HG03196 (cell line): ENCODE measurements around the gene SLC9A8.
"Not testable (repeated sequence)": the region's sequence is repeated elsewhere in the genome, so short reads cannot be mapped to it uniquely, and the experiment has no call there.

Experiments
- ATAC-seq: cut with Tn5 transposase; IDR thresholded peaks from one replicate; pipeline ENCODE4 v1.9.1; 2021; ENCODE audit not compliant: unreplicated experiment

Gene SLC9A8

DNA sequence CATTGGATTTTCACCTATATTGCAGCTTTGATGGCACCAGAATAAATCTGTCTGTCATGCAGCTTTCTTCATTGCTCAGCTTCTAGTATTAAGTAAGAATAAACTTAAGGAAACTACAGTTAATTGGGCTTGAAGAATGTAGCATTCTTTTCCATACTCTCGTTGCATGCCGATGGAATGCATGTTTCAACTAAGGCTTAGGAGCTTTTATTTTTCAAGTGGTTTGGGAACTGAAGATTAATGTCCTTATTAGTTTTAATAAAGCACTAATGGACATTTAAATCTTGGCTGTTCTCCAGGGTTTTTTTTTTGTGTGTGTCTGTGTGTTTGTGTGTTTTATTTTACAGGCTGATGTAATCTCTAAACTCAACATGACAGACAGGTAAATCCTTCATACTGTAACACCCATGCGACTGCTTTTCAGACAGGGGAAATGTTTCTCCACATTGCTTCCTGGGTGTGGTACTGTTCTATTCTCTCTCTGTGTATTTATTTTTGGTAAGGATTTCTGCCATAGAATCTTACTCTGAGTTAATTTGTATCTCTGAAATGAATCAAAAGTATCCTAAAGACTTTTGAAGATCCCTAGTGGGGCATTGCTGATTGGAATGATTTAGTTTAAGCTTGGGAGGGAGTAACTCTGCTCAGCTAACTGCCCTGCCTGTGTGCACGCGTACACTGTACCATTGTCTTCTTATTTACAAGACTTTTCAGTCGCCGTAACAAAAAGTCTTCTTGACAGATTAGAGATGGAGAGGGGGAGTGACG is 38.0 kb downstream of the SLC9A8 start:
- ATAC-seq: no peak

DNA sequence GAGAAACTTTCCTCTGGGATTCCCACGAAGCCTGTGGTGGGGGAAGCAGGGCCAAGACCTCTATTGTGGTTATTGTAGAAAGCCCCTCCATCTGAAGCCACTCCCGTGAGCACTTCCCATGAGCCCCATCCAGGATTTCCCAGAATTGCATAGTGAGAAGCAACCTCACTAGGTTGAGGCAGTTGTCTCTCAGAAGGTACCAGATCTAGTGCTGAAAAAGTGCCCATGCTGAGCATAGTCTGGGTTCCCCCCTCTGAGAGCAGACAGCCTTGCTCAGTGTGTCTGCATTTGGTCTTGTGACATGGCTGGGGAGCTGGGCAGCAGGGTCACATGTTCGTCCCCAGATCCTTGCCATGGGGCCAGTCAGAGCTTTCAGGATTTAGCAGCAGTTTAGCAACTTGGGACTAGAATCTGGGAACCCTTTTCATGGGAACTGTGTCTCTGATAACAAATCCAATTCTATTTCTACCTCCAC is 38.6 kb downstream of the SLC9A8 start:
- ATAC-seq: no peak

DNA sequence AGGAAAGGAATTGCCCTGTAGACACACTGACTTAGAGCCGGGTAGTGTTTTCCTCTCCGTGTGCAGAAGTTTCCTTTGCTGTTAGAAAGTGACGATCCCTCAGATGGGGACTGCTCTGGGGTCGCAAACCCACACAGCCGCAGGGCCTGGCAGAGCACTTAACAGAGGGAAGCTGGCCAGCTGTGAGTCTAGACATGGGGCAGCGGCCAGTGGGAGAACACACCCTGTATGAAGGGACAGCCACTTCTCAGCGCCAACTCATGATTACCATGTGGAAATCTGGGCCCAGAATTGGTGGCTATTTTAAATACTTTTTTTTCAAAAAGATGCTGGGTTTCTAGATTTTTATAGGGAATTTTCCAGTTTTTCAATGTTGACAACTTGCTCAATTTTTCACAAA is 39.4 kb downstream of the SLC9A8 start:
- ATAC-seq: no peak

DNA sequence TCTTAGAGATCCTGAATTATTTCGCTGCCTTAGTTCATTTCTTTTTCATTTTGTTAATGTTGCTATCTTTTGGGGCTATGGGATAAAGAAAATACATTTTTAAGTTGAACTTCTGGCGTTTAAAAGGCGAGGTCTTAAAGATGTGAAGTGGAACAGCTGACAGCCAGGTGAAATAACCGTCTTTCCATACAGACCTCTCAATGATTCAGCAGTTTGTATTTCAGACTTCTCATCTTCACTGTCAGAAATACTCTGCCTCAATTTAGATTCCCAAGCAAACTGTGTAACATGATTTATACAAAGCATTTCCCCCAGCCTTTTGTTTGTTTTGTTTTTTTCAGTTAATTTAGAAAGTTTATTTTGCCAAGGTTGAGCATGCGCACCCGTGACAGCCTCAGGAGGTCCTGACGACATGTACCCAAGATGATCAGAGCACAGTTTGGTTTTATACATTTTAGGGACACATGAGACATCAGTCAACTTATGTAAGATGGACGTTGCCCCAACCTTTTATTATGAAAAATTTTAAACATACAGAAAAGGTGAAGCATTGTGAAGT is 40.0 kb downstream of the SLC9A8 start:
- no peak for ATAC-seq

DNA sequence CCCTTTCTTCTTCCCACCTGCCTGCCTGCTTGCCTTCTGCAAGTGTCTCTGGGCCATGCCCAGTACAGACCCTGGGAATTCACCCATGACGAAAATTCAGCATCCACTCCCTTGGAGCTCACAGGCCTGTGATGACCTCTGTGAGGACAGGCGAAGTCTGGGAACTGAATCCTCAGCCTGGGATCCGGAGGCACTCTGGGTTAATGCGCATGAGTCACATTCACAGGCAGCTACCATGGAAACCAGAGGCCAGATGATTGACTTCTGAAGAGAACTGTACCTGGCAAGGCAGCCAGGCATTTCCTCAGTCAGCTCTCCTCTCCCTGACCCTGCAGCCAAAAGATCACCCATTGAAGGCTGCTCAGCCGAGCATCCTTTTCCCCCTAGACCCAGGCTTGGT is 41.0 kb downstream of the SLC9A8 start:
- no peak for ATAC-seq

GRCh38 chr20:49854190-49854875 is 41.7 kb downstream of the SLC9A8 start:
- ATAC-seq: no peak

DNA sequence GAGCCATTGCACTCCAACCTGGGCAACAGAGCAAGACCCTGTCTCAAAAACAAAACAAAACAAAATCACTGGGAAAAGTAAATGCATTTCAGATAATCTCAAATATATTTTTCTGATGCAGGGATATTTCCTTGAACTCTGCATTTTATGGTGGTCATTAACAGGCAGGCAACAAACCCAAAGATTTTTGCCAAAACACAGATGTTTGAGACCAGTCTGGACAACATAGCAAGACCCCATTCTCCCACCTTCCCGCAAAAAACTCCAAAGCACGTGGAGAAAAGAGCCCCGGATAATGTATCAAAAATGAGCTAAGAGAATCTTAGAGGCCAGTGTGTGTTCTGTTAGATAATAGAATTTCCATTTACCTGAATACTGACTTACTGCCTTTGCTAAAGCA is 44.3 kb downstream of the SLC9A8 start:
- ATAC-seq: no peak

GRCh38 chr20:49858076-49858585 is 45.5 kb downstream of the SLC9A8 start:
- ATAC-seq: no peak

GRCh38 chr20:49859011-49859410 is 46.4 kb downstream of the SLC9A8 start:
- ATAC-seq: no peak

DNA sequence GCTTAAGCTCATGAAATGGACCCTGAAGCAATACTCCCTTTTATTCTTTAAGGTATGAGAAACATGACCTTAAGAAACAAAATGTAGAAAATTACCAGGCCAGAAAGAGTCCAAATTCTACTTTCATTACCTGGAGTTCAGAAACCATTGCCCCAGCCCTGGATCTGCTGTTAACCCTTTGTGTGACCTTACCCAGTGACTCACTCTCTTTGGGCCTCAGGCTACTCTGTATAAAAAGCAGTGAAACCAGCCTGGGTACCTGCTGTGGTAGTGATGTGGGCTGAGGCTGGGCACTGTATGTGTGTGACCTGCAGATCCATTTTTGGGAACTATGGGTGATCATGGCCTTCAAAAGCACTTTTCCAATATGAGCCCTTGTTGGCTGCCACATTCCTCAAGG is 47.2 kb downstream of the SLC9A8 start:
- no peak for ATAC-seq

GRCh38 chr20:49861232-49861631 is 48.6 kb downstream of the SLC9A8 start:
- ATAC-seq: not testable (repeated sequence)

DNA sequence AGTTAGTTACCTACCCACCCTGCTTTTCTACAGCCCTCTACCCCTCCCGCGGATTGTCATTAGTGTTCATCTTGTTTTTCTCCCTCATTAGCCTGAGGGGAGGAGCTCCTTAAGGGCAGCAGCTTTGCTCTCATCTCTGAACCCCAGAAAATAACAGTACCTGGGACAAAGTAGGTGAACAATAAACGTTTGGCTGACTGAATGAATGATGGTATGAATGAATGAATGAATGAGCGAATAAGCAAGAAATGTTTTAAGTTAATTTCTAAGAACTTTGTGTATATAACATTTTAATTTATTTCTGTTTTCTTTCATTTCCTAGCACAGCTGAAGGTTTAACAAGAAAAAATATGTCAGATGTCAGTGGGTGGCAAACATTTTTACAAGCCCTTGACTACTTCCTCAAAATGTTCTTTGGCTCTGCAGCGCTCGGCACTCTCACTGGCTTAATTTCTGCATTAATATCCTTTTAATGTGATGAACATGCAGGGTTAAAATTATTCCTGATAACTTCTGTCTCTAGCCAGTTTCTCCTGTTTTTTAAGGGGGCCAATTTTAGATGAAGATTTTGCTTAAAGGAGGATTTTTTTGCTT is 50.1 kb downstream of the SLC9A8 start:
- no peak for ATAC-seq

- no peak for ATAC-seq
These were observed 51.0 kb downstream of the SLC9A8 start for GRCh38 chr20:49863666-49864065.

- ATAC-seq: no peak
These were observed 52.9 kb downstream of the SLC9A8 start for GRCh38 chr20:49865559-49865958.

DNA sequence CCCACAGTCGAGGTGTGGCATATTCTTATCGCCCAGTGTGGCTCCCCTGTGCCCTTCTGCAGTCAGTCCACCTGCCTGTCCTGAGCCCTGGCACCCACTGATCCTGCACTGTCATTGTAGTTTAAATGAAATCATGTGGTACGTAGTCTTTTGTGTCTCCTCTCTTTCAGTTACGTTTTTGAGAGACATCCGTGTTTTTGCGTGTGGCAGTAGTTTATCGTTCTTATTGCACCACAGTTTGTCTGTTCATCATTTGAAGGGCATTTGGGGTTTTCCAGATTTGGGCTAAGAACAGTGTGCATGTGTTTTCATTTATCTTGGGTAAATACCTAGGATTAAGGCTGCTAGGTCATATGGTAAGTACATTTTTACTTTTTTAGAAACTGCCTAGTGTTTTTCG is 53.4 kb downstream of the SLC9A8 start:
- no peak for ATAC-seq

GRCh38 chr20:49867453-49868215 is 55.0 kb downstream of the SLC9A8 start:
- ATAC-seq: no peak

DNA sequence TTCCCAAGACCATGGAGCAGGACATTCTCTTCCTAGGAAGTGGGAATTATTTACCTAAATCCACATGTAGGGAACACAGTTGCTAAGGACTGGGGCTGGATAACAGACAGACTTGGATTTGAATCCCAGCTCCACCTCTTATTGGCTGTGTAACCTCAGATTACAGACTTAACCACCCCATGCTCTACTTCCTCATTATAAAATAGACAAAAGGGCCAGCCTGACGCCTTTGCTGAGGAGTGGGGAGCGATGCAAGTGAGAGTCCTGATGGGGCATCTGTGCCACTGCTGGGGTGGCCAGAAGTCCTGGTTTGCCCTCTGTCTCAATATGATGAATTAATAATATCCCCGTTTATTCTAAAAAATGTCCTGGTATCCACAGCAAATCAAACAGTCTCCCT is 55.9 kb downstream of the SLC9A8 start:
- ATAC-seq: no peak

DNA sequence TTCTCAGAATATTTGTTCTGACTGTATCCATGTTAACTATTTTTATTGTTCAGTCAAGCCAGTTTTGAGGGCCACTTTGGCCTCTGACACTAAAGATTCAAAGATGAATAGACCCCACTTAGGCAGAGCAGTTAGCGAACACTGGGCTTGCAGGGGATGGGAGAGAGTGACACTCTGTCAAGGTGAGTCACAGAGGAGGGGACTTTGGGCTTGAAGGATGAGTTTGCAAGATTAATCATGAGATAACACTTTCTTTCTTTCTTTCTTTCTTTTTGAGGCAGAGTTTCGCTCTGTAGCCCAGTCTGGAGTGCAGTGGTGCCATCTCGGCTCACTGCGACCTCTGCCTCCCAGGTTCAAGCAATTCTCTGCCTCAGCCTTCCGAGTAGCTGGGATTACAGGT is 56.3 kb downstream of the SLC9A8 start:
- ATAC-seq: no peak

DNA sequence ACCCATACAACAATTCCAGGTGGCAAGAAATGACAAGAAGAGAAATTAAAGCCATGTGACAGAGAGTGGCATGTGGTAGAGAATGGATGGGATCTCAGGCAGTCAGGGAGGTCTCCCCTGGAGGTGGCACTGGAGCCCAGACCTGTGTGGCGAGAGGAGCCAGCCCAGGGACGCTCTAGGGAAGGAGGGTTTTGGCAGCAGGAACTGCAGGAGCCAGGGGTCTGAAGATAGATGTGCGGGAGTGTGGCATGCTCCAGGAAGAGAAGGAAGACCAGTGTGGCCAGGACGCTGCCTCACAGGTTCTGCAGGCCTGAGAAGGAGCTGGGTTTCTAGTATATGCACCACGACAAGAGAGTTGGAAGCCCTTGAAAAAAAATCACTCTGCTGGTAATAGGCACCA is 57.6 kb downstream of the SLC9A8 start:
- no peak for ATAC-seq

GRCh38 chr20:49871391-49871948 is 58.8 kb downstream of the SLC9A8 start:
- ATAC-seq: no peak

- ATAC-seq: no peak
These were observed 59.4 kb downstream of the SLC9A8 start for GRCh38 chr20:49872056-49872455.
